ENCODE measurements around the gene C10orf71. TPM values are rescaled to one million over a fixed set of nuclear protein-coding genes. Genes with fewer than 3 reads are reported as not detected.

Gene C10orf71
- total RNA-seq, 1 donor from 2014 or later = not detected

DNA sequence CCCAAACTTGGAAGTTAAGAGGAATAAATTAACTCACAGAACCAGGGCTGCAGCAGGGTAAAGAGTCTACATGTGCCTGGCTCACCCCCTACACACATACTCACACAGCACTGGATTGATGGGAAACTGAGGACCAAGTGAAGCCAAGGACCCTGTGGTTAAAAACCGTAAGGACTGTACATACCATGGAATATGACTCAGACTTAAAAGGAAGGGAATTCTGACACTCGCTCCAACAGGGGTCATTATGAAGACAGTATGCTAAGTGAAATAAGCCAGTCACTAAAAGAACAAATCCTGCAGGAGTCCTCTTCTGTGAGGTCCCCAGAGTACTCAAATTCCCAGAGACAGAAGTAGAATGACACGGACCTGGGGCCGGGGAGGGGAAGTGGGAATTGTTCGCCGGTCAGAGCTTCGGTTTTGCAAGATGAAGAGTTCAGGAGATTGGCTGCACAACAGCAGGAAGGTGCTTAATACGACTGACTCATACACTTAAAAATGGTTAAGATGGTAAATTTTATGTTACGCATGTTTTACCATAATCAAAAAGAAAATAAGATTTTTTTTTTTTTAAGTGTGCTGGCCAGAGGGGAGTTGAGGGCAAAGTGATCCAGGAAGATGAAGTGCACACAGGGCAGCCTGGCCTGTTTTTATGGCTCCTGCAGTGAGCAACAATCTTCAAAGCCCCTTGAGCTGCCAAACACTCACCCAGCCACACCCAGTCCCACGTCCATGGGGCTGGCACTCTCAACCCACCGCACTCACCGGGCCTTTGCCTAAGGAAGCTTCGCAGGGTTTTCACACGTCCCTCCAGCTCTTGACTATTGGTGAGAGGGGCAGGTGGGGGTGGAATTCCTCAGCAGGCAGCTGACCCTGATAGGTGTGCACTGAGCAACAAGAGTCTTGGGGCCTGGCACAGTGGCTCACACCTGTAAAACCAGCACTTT lies 70.5 kb downstream of the C10orf71 start:
- H3K27ac Mint-ChIP-seq (ENCODE audit: unreplicated experiment) = no peak overlapping the region
- Histone ChIP-seq H3K4me2 (ENCODE audit: low read length) (peak overlapping the region; percentile 53), H3K4me3 (ENCODE audit: insufficient read depth, low read depth, low read length) (no peak overlapping the region), H3K9ac (ENCODE audit: low read length) (no peak overlapping the region), H3K79me2 (ENCODE audit: insufficient read depth, low read length) (no peaks in the 10 kb centered on the region), H3K4me1 (ENCODE audit: insufficient read depth, low read length) (peaks cover 8% of the 10 kb centered on the region), H3K27me3 (ENCODE audit: insufficient read depth, low read length) (no peaks in the 10 kb centered on the region), H3K9me3 (ENCODE audit: insufficient read depth, low read depth, low read length) (no peaks in the 10 kb centered on the region), H3K36me3 (ENCODE audit: insufficient read depth, low read length) (no peaks in the 10 kb centered on the region), H2AFZ (ENCODE audit: low read depth, low read length) (no peak overlapping the region), H3K27ac (ENCODE audit: low read depth, low read length) (no peak overlapping the region), H4K20me1 (ENCODE audit: insufficient read depth, low read length) (no peaks in the 10 kb centered on the region)
- H3K4me3 Mint-ChIP-seq (ENCODE audit: unreplicated experiment) = no peak overlapping the region
- H3K4me1 Mint-ChIP-seq (ENCODE audit: low read depth, unreplicated experiment) = peaks cover 8% of the 10 kb centered on the region
- H3K9me3 Mint-ChIP-seq (ENCODE audit: unreplicated experiment) = no peaks in the 10 kb centered on the region
- peaks cover 25% of the 10 kb centered on the region for H3K27me3 Mint-ChIP-seq (ENCODE audit: low read depth, unreplicated experiment)
- no peaks in the 10 kb centered on the region for H3K36me3 Mint-ChIP-seq (ENCODE audit: low read depth, unreplicated experiment)
- FAIRE-seq = no peak
- DNase-seq (ENCODE audit: low read depth) = peak; percentile 76
- TF ChIP-seq EZH2 (IDR thresholded peaks at IDR 0.05; ENCODE audit: insufficient read depth, low read length) (no peak), CTCF (IDR thresholded peaks at IDR 0.05; ENCODE audit: insufficient read depth, low read depth, low read length) (no peak)

DNA sequence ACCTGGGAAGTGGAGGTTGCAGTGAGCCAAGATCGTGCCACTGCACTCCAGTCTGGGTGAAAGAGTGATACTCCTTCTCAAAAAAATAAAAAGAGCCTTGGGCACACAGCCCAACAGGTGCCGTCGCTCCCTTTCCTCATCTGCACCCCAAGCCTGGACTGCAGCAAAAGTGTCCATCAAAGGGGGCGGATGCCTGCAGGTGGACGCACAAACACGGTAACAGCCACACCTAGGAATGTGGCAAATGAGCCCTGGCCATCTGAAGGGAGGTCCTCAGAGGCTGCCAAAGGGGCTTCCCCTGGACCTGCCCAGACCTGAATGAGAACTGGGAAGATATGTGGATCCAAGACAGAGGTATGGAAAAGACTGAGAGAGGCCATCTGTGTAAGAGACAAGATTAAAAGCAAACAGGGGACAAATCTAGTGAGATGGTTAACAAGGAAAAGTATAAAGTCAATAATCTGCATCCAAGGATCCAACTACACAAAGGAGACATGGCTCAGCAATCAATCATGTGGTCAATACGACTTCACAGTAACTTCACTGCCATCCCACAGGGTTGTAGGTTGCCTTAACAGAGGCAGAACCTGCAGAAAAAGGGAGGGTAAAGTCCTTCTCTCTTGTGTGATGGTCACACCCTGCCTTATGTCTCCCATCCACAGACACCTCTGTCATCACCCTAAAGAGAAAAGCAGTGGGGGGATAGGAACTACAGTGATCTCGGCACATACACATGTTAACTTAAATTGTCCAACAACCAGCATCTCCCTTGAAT lies 71.5 kb downstream of the C10orf71 start:
- no peaks in the 10 kb centered on the region for H3K36me3 ChIP-seq (ENCODE audit: insufficient read depth, low read length)
- no peak overlapping the region for H3K9ac ChIP-seq (ENCODE audit: low read length)
- H2AFZ ChIP-seq (ENCODE audit: low read depth, low read length) = no peak overlapping the region
- Mint-ChIP-seq H3K4me1 (ENCODE audit: low read depth, unreplicated experiment) (peaks cover 8% of the 10 kb centered on the region), H3K27ac (ENCODE audit: unreplicated experiment) (no peak overlapping the region), H3K4me3 (ENCODE audit: unreplicated experiment) (no peak overlapping the region), H3K27me3 (ENCODE audit: low read depth, unreplicated experiment) (peaks cover 21% of the 10 kb centered on the region), H3K36me3 (ENCODE audit: low read depth, unreplicated experiment) (no peaks in the 10 kb centered on the region), H3K9me3 (ENCODE audit: unreplicated experiment) (no peaks in the 10 kb centered on the region)
- no peak for TF ChIP-seq EZH2 (IDR thresholded peaks at IDR 0.05; ENCODE audit: insufficient read depth, low read length)
- TF ChIP-seq CTCF (IDR thresholded peaks at IDR 0.05; ENCODE audit: insufficient read depth, low read depth, low read length) = no peak
- no peaks in the 10 kb centered on the region for H3K27me3 ChIP-seq (ENCODE audit: insufficient read depth, low read length)
- FAIRE-seq (no peak), DNase-seq (ENCODE audit: low read depth) (no peak)
- no peak overlapping the region for H3K27ac ChIP-seq (ENCODE audit: low read depth, low read length)
- no peak overlapping the region for H3K4me3 ChIP-seq (ENCODE audit: insufficient read depth, low read depth, low read length)
- peaks cover 8% of the 10 kb centered on the region for H3K4me1 ChIP-seq (ENCODE audit: insufficient read depth, low read length)
- H3K9me3 ChIP-seq (ENCODE audit: insufficient read depth, low read depth, low read length) = no peaks in the 10 kb centered on the region
- no peaks in the 10 kb centered on the region for H3K79me2 ChIP-seq (ENCODE audit: insufficient read depth, low read length)
- no peak overlapping the region for H3K4me2 ChIP-seq (ENCODE audit: low read length)
- no peaks in the 10 kb centered on the region for H4K20me1 ChIP-seq (ENCODE audit: insufficient read depth, low read length)

Data from astrocyte (in vitro differentiated cells and primary cell).